HEK293 (cell line): ENCODE measurements around the gene GGNBP2.
A peak's percentile ranks its signal among the peaks of the same experiment; 100 is the strongest.

Experiments used
- BCL11A ChIP-seq: fragments of 450-650 bp; formaldehyde crosslinking; IDR thresholded peaks from 2 replicates; pipeline ENCODE4 v1.5.1; 2016; ENCODE audit warnings: low read depth, missing biosample characterization, missing genetic modification characterization
- OVOL3 ChIP-seq: fragments of 450-650 bp; formaldehyde crosslinking; IDR thresholded peaks from 2 replicates; pipeline ENCODE4 v1.5.1; 2016; ENCODE audit warnings: missing biosample characterization, missing genetic modification characterization
- SALL2 ChIP-seq: fragments of 450-650 bp; formaldehyde crosslinking; IDR thresholded peaks from 2 replicates; pipeline ENCODE4 v1.5.0; 2017; ENCODE audit warnings: missing biosample characterization, mild to moderate bottlenecking, missing genetic modification characterization, borderline replicate concordance
- ZBTB20 ChIP-seq: fragments of 450-650 bp; formaldehyde crosslinking; IDR thresholded peaks from 2 replicates; pipeline ENCODE4 v1.5.1; 2016; ENCODE audit warnings: missing biosample characterization, missing genetic modification characterization
- ZBTB48 ChIP-seq: fragments of 450-650 bp; formaldehyde crosslinking; IDR thresholded peaks from 2 replicates; pipeline ENCODE4 v1.5.1; 2016; ENCODE audit warnings: missing biosample characterization, missing genetic modification characterization
- ZNF121 ChIP-seq: fragments of 450-650 bp; formaldehyde crosslinking; IDR thresholded peaks from 2 replicates; pipeline ENCODE4 v1.5.1; 2016; ENCODE audit warnings: missing biosample characterization, missing genetic modification characterization
- ZNF133 ChIP-seq: fragments of 450-650 bp; formaldehyde crosslinking; IDR thresholded peaks from 2 replicates; pipeline ENCODE4 v1.5.1; 2016; ENCODE audit warnings: missing biosample characterization, missing genetic modification characterization
- ZNF202 ChIP-seq: fragments of 450-650 bp; formaldehyde crosslinking; IDR thresholded peaks from 2 replicates; pipeline ENCODE4 v1.5.1; 2016; ENCODE audit warnings: missing biosample characterization, missing genetic modification characterization, borderline replicate concordance
- ZNF274 ChIP-seq, 2 experiments: fragments of 200-500 bp in 1 of 2; fragments of 450-650 bp in 1 of 2; sonication (Bioruptor generic) in 1 of 2; formaldehyde crosslinking in 1 of 2; IDR thresholded peaks; 2 replicates each; pipeline versions ENCODE4 v1.5.1 to v1.6.1; 2014 to 2016; ENCODE audit warnings: borderline replicate concordance in 1 of 2, inconsistent platforms in 1 of 2, low read length in 1 of 2, missing biosample characterization in 1 of 2, missing genetic modification characterization in 1 of 2
- ZNF324 ChIP-seq: fragments of 450-650 bp; formaldehyde crosslinking; IDR thresholded peaks from 2 replicates; pipeline ENCODE4 v1.5.1; 2016; ENCODE audit warnings: missing biosample characterization, missing genetic modification characterization
- ZNF391 ChIP-seq: fragments of 450-650 bp; formaldehyde crosslinking; IDR thresholded peaks from 2 replicates; pipeline ENCODE4 v1.5.1; 2016; ENCODE audit warnings: low read depth, missing biosample characterization, missing genetic modification characterization, borderline replicate concordance
- ZNF416 ChIP-seq: fragments of 450-650 bp; formaldehyde crosslinking; IDR thresholded peaks from 2 replicates; pipeline ENCODE4 v1.5.1; 2016; ENCODE audit warnings: missing biosample characterization, missing genetic modification characterization
- ZNF433 ChIP-seq: fragments of 450-650 bp; formaldehyde crosslinking; IDR thresholded peaks from 2 replicates; pipeline ENCODE4 v1.5.1; 2016; ENCODE audit warnings: missing biosample characterization, missing genetic modification characterization, low read depth
- ZNF501 ChIP-seq: fragments of 450-650 bp; formaldehyde crosslinking; IDR thresholded peaks from 2 replicates; pipeline ENCODE4 v1.5.1; 2016; ENCODE audit warnings: missing biosample characterization, missing genetic modification characterization
- ZNF560 ChIP-seq: fragments of 450-650 bp; formaldehyde crosslinking; IDR thresholded peaks from 2 replicates; pipeline ENCODE4 v1.5.1; 2017; ENCODE audit warnings: missing biosample characterization, missing genetic modification characterization, borderline replicate concordance
- ZNF660 ChIP-seq: fragments of 450-650 bp; IDR thresholded peaks from 2 replicates; pipeline ENCODE4 v1.5.1; 2018; ENCODE audit warnings: missing biosample characterization, mild to moderate bottlenecking, missing genetic modification characterization
- ZNF791 ChIP-seq: fragments of 450-650 bp; formaldehyde crosslinking; IDR thresholded peaks from 2 replicates; pipeline ENCODE4 v1.5.1; 2016; ENCODE audit warnings: missing biosample characterization, missing genetic modification characterization
- ZNF837 ChIP-seq: fragments of 450-650 bp; formaldehyde crosslinking; IDR thresholded peaks from 2 replicates; pipeline ENCODE4 v1.5.1; 2016; ENCODE audit warnings: missing biosample characterization, missing genetic modification characterization
- TF ChIP-seq, protein P1 (sequence below): fragments of 450-650 bp; formaldehyde crosslinking; IDR thresholded peaks from 2 replicates; pipeline ENCODE4 v1.5.1; 2016; ENCODE audit warnings: missing biosample characterization, missing genetic modification characterization
- TF ChIP-seq, protein P2 (sequence below): fragments of 450-650 bp; formaldehyde crosslinking; IDR thresholded peaks from 2 replicates; pipeline ENCODE4 v1.5.1; 2016; ENCODE audit warnings: missing biosample characterization, missing genetic modification characterization
- TF ChIP-seq, protein P3 (sequence below): fragments of 450-650 bp; formaldehyde crosslinking; IDR thresholded peaks from 2 replicates; pipeline ENCODE4 v1.5.1; 2016; ENCODE audit warnings: missing biosample characterization, missing genetic modification characterization
- TF ChIP-seq, protein P4 (sequence below): fragments of 450-650 bp; formaldehyde crosslinking; IDR thresholded peaks from 2 replicates; pipeline ENCODE4 v1.5.1; 2016; ENCODE audit warnings: missing biosample characterization, missing genetic modification characterization
- TF ChIP-seq, protein P5 (sequence below): fragments of 450-650 bp; formaldehyde crosslinking; IDR thresholded peaks from 2 replicates; pipeline ENCODE4 v1.5.1; 2017; ENCODE audit warnings: missing biosample characterization, missing genetic modification characterization
- TF ChIP-seq, protein P6 (sequence below): fragments of 450-650 bp; formaldehyde crosslinking; IDR thresholded peaks from 2 replicates; pipeline ENCODE4 v1.5.1; 2016; ENCODE audit warnings: missing biosample characterization, missing genetic modification characterization
- TF ChIP-seq, protein P7 (sequence below): fragments of 450-650 bp; formaldehyde crosslinking; IDR thresholded peaks from 2 replicates; pipeline ENCODE4 v1.5.1; 2017; ENCODE audit warnings: missing biosample characterization, mild to moderate bottlenecking, missing genetic modification characterization, moderate library complexity

Gene GGNBP2

DNA sequence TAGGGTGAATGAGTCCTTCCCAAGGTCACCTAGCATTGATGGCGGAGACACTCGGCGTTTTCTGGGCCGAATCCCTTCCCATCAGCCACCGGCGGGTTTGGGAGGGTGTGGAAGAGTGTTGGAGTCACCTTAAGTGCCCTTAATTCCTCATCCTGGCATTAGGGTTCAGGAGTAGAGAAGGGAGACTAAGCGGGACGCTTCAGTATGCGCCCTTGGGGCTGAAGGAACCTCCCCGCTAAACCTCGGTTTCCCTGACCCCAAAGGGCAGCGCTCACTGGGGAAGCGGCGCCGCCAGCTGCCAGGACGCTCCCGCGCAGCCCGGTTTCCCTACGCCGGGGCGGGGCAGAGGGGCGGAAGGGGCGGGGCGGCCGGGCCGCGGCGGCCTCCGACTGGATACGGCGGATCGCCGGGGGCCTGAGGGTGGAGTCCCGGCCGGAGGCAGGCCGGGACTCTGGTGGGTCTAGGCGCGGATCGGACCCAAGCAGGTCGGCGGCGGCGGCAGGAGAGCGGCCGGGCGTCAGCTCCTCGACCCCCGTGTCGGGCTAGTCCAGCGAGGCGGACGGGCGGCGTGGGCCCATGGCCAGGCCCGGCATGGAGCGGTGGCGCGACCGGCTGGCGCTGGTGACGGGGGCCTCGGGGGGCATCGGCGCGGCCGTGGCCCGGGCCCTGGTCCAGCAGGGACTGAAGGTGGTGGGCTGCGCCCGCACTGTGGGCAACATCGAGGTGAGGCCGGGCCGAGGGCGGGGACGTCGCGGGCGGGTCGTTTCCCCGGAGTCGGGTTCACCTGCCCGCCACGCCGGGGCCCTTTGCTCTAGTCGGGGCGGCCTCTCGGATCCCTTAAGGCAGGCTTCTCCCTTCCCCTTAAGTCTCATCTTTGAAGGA, 47.0 kb downstream of the GGNBP2 start, which contains the start of gene DHRS11 (continued):
- TF ChIP-seq ZBTB48 (tag by site-specific recombination) = peak; percentile 92
- TF ChIP-seq ZNF837 (tag by site-specific recombination) = no peak
- TF ChIP-seq ZNF391 (tag by site-specific recombination) = no peak
- TF ChIP-seq OVOL3 = no peak
- no peak for TF ChIP-seq SALL2 (tag by site-specific recombination)
- no peak for TF ChIP-seq ZNF433 (tag by site-specific recombination)
- TF ChIP-seq ZNF202 (tag by site-specific recombination) = no peak
- no peak for TF ChIP-seq BCL11A (tag by site-specific recombination)
- 0 out of 2 replicates have a peak, but pooled peaks have one; percentile 44 for TF ChIP-seq ZNF660 (tag by site-specific recombination)
- TF ChIP-seq, protein P1, sequence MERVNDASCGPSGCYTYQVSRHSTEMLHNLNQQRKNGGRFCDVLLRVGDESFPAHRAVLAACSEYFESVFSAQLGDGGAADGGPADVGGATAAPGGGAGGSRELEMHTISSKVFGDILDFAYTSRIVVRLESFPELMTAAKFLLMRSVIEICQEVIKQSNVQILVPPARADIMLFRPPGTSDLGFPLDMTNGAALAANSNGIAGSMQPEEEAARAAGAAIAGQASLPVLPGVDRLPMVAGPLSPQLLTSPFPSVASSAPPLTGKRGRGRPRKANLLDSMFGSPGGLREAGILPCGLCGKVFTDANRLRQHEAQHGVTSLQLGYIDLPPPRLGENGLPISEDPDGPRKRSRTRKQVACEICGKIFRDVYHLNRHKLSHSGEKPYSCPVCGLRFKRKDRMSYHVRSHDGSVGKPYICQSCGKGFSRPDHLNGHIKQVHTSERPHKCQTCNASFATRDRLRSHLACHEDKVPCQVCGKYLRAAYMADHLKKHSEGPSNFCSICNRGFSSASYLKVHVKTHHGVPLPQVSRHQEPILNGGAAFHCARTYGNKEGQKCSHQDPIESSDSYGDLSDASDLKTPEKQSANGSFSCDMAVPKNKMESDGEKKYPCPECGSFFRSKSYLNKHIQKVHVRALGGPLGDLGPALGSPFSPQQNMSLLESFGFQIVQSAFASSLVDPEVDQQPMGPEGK (tag by site-specific recombination) = 0 out of 2 replicates have a peak, but pooled peaks have one; percentile 36
- no peak for TF ChIP-seq ZNF560 (tag by site-specific recombination)
- TF ChIP-seq, protein P2, sequence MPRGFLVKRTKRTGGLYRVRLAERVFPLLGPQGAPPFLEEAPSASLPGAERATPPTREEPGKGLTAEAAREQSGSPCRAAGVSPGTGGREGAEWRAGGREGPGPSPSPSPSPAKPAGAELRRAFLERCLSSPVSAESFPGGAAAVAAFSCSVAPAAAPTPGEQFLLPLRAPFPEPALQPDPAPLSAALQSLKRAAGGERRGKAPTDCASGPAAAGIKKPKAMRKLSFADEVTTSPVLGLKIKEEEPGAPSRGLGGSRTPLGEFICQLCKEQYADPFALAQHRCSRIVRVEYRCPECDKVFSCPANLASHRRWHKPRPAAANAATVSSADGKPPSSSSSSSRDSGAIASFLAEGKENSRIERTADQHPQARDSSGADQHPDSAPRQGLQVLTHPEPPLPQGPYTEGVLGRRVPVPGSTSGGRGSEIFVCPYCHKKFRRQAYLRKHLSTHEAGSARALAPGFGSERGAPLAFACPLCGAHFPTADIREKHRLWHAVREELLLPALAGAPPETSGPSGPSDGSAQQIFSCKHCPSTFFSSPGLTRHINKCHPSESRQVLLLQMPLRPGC = no peak
- peak; percentile 27; the same call in 1 of the 2 replicates for TF ChIP-seq ZBTB20 (tag by site-specific recombination)
- TF ChIP-seq ZNF501 (tag by site-specific recombination) = no peak
- TF ChIP-seq, protein P3, sequence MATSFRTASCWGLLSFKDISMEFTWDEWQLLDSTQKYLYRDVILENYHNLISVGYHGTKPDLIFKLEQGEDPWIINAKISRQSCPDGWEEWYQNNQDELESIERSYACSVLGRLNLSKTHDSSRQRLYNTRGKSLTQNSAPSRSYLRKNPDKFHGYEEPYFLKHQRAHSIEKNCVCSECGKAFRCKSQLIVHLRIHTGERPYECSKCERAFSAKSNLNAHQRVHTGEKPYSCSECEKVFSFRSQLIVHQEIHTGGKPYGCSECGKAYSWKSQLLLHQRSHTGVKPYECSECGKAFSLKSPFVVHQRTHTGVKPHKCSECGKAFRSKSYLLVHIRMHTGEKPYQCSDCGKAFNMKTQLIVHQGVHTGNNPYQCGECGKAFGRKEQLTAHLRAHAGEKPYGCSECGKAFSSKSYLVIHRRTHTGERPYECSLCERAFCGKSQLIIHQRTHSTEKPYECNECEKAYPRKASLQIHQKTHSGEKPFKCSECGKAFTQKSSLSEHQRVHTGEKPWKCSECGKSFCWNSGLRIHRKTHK (tag by site-specific recombination) = no peak
- no peak for TF ChIP-seq ZNF133
- TF ChIP-seq, protein P4, sequence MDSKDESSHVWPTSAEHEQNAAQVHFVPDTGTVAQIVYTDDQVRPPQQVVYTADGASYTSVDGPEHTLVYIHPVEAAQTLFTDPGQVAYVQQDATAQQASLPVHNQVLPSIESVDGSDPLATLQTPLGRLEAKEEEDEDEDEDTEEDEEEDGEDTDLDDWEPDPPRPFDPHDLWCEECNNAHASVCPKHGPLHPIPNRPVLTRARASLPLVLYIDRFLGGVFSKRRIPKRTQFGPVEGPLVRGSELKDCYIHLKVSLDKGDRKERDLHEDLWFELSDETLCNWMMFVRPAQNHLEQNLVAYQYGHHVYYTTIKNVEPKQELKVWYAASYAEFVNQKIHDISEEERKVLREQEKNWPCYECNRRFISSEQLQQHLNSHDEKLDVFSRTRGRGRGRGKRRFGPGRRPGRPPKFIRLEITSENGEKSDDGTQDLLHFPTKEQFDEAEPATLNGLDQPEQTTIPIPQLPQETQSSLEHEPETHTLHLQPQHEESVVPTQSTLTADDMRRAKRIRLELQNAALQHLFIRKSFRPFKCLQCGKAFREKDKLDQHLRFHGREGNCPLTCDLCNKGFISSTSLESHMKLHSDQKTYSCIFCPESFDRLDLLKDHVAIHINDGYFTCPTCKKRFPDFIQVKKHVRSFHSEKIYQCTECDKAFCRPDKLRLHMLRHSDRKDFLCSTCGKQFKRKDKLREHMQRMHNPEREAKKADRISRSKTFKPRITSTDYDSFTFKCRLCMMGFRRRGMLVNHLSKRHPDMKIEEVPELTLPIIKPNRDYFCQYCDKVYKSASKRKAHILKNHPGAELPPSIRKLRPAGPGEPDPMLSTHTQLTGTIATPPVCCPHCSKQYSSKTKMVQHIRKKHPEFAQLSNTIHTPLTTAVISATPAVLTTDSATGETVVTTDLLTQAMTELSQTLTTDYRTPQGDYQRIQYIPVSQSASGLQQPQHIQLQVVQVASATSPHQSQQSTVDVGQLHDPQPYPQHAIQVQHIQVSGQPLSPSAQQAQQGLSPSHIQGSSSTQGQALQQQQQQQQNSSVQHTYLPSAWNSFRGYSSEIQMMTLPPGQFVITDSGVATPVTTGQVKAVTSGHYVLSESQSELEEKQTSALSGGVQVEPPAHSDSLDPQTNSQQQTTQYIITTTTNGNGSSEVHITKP (tag by site-specific recombination) = no peak; the same call in 1 of the 2 replicates
- TF ChIP-seq, protein P5, sequence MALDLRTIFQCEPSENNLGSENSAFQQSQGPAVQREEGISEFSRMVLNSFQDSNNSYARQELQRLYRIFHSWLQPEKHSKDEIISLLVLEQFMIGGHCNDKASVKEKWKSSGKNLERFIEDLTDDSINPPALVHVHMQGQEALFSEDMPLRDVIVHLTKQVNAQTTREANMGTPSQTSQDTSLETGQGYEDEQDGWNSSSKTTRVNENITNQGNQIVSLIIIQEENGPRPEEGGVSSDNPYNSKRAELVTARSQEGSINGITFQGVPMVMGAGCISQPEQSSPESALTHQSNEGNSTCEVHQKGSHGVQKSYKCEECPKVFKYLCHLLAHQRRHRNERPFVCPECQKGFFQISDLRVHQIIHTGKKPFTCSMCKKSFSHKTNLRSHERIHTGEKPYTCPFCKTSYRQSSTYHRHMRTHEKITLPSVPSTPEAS (tag by site-specific recombination) = no peak
- TF ChIP-seq, protein P6, sequence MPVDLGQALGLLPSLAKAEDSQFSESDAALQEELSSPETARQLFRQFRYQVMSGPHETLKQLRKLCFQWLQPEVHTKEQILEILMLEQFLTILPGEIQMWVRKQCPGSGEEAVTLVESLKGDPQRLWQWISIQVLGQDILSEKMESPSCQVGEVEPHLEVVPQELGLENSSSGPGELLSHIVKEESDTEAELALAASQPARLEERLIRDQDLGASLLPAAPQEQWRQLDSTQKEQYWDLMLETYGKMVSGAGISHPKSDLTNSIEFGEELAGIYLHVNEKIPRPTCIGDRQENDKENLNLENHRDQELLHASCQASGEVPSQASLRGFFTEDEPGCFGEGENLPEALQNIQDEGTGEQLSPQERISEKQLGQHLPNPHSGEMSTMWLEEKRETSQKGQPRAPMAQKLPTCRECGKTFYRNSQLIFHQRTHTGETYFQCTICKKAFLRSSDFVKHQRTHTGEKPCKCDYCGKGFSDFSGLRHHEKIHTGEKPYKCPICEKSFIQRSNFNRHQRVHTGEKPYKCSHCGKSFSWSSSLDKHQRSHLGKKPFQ (tag by site-specific recombination) = no peak
- no peak for TF ChIP-seq ZNF324 (tag by site-specific recombination)
- TF ChIP-seq ZNF121 (tag by site-specific recombination) = no peak
- TF ChIP-seq ZNF791 (tag by site-specific recombination) = no peak
- no peak for TF ChIP-seq ZNF274 (IDR thresholded peaks at IDR 0.05; ENCODE audit: low read length)
- no peak for TF ChIP-seq ZNF274 (tag by site-specific recombination; IDR thresholded peaks at IDR 0.05; ENCODE audit: borderline replicate concordance)
- TF ChIP-seq, protein P7, sequence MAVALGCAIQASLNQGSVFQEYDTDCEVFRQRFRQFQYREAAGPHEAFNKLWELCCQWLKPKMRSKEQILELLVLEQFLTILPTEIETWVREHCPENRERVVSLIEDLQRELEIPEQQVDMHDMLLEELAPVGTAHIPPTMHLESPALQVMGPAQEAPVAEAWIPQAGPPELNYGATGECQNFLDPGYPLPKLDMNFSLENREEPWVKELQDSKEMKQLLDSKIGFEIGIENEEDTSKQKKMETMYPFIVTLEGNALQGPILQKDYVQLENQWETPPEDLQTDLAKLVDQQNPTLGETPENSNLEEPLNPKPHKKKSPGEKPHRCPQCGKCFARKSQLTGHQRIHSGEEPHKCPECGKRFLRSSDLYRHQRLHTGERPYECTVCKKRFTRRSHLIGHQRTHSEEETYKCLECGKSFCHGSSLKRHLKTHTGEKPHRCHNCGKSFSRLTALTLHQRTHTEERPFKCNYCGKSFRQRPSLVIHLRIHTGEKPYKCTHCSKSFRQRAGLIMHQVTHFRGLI (tag by site-specific recombination) = no peak
- no peak for TF ChIP-seq ZNF416 (tag by site-specific recombination)
